ENCODE data around the gene HTT. TPM values are rescaled to one million over a fixed set of nuclear protein-coding genes. Genes with fewer than 3 reads are reported as not detected.

Gene HTT
- total RNA-seq, 1 experiment from 2014 or later: 18.4 TPM

DNA sequence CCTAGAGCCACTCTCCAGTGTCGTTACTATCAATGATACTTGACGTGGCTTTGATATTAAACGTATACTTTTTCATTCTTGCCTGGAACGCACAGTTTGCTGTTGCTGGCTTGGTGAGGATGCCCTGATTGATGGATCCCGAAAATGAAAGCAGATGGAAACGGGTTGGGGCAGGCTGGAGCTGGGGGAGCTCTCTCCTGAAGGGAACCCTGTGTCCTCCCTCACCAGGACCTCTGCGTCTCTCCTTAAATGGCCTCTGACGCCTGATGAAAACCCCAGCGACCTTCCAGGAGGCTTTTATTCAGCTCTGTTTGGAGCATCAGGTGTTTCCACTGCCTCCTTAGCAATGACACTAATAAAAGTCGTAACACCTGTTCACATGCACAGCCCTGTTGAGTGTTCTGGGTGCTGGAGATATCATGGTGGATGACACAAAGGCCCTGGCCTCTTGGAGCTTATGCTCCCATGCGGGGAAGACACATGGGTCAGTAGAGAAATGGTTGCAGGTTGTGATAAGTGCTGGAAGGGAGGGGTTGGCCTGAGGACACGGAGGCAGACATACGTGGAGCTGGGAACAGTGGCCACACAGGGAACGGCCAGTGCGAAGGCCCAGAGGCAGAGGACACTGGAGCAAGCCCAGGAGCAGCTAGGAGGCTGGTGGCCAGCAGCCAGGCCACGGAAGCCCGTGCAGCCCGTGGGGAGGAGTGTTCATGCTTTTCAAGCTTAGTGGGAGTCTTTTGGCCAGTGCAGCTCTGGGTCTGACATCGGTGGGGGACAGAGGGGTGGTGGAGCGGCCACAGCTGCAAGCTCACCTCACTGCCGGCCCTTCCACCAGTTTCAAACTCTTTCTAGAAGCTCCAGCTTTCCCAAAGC is 182.0 kb downstream of the HTT start:
- no peaks in the 10 kb centered on the region for H3K27me3 ChIP-seq (ENCODE audit: low read length)
- H3K4me2 ChIP-seq (ENCODE audit: low read length): peak overlapping the region; percentile 40
- H3F3A ChIP-seq (ENCODE audit: low read length, unreplicated experiment): no peaks in the 10 kb centered on the region
- ChIA-PET POLR2A (ENCODE audit: unreplicated experiment) (no interaction called here), CTCF (no interaction called here)
- H3K4me1 ChIP-seq (ENCODE audit: insufficient read depth, low read length): peaks cover 26% of the 10 kb centered on the region
- H3K9me2 ChIP-seq (replicated peaks; ENCODE audit: low read length): no peaks in the 10 kb centered on the region
- ATAC-seq: no peak
- no peaks in the 10 kb centered on the region for H4K20me1 ChIP-seq (ENCODE audit: low read length)
- no peak overlapping the region for H3K9ac ChIP-seq (ENCODE audit: low read length)
- DNase-seq: no peak
- intact Hi-C loops (cut with micrococcal nuclease): no loop called here
- H3K36me3 ChIP-seq (ENCODE audit: low read depth, low read length): no peaks in the 10 kb centered on the region
- no peaks in the 10 kb centered on the region for H3K9me3 ChIP-seq (ENCODE audit: low read length)
- no peak for TF ChIP-seq EZH2phosphoT487 (IDR thresholded peaks at IDR 0.05; ENCODE audit: borderline replicate concordance, low read length)
- TF ChIP-seq, protein P1, sequence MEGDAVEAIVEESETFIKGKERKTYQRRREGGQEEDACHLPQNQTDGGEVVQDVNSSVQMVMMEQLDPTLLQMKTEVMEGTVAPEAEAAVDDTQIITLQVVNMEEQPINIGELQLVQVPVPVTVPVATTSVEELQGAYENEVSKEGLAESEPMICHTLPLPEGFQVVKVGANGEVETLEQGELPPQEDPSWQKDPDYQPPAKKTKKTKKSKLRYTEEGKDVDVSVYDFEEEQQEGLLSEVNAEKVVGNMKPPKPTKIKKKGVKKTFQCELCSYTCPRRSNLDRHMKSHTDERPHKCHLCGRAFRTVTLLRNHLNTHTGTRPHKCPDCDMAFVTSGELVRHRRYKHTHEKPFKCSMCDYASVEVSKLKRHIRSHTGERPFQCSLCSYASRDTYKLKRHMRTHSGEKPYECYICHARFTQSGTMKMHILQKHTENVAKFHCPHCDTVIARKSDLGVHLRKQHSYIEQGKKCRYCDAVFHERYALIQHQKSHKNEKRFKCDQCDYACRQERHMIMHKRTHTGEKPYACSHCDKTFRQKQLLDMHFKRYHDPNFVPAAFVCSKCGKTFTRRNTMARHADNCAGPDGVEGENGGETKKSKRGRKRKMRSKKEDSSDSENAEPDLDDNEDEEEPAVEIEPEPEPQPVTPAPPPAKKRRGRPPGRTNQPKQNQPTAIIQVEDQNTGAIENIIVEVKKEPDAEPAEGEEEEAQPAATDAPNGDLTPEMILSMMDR (conservative IDR thresholded peaks at IDR 0.05; ENCODE audit: low read depth, low read length): no peak
- TF ChIP-seq EZH2 (IDR thresholded peaks at IDR 0.05; ENCODE audit: low read length, unreplicated experiment): no peak
- no peak overlapping the region; the same call in 1 of the 2 replicates for H2AFZ ChIP-seq (ENCODE audit: low read length)
- H3K79me2 ChIP-seq (ENCODE audit: low read length): no peaks in the 10 kb centered on the region
- no TSS peak for BruUV-seq (replicated peaks)
- H3K4me3 ChIP-seq (ENCODE audit: low read length): no peak overlapping the region
- H3K27ac ChIP-seq (ENCODE audit: low read length): peak overlapping the region; percentile 51

DNA sequence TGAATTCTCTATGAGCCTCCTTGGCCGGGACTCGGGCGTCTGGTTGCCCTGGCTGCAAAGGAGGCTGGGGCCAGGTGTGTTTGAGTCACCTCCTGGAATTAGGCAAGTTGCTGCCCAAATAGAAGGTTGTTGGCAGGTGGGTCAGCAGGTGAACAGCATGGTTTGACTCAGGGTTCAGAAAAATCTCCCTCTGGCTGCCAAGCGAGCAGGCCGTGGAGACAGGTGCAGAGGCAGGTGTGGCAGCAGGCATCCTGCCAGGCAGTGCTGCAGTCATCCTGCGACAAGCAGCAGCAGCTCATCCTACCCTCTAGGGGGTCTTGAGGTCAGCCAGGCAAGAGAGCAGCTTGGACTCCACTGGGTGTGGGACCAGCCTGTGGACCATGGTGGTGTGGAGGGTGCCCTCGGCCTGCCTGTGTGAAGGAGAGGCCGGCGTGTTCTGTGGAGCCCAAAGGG is 182.6 kb downstream of the HTT start:
- no peak overlapping the region for H3K4me3 ChIP-seq (ENCODE audit: low read length)
- H3K9me3 ChIP-seq (ENCODE audit: low read length): no peaks in the 10 kb centered on the region
- H3K4me2 ChIP-seq (ENCODE audit: low read length): peak overlapping the region; percentile 54
- peak overlapping the region; percentile 60 for H3K27ac ChIP-seq (ENCODE audit: low read length)
- peak; percentile 81 for DNase-seq
- ChIA-PET POLR2A (ENCODE audit: unreplicated experiment) (no interaction called here), CTCF (no interaction called here)
- no peak overlapping the region for H3K9ac ChIP-seq (ENCODE audit: low read length)
- no peaks in the 10 kb centered on the region for H3F3A ChIP-seq (ENCODE audit: low read length, unreplicated experiment)
- H3K79me2 ChIP-seq (ENCODE audit: low read length): no peaks in the 10 kb centered on the region
- no peaks in the 10 kb centered on the region for H3K9me2 ChIP-seq (replicated peaks; ENCODE audit: low read length)
- H3K36me3 ChIP-seq (ENCODE audit: low read depth, low read length): no peaks in the 10 kb centered on the region
- peaks cover 26% of the 10 kb centered on the region for H3K4me1 ChIP-seq (ENCODE audit: insufficient read depth, low read length)
- TF ChIP-seq EZH2 (IDR thresholded peaks at IDR 0.05; ENCODE audit: low read length, unreplicated experiment) (no peak), EZH2phosphoT487 (IDR thresholded peaks at IDR 0.05; ENCODE audit: borderline replicate concordance, low read length) (no peak)
- TF ChIP-seq, protein P1 (conservative IDR thresholded peaks at IDR 0.05; ENCODE audit: low read depth, low read length): no peak
- no peaks in the 10 kb centered on the region for H3K27me3 ChIP-seq (ENCODE audit: low read length)
- ATAC-seq: peak; percentile 38
- BruUV-seq (replicated peaks): no TSS peak
- no peak overlapping the region; the same call in 1 of the 2 replicates for H2AFZ ChIP-seq (ENCODE audit: low read length)
- H4K20me1 ChIP-seq (ENCODE audit: low read length): no peaks in the 10 kb centered on the region
- intact Hi-C loops (cut with micrococcal nuclease): no loop called here
